HEK293 (cell line): ENCODE data around the gene FBXO5.

Experiments used
- YY1 ChIP-seq: fragments of 450-650 bp; formaldehyde crosslinking; IDR thresholded peaks from 2 replicates; pipeline ENCODE4 v1.5.1; 2018; ENCODE audit warnings: missing biosample characterization, missing genetic modification characterization
- ZBTB20 ChIP-seq: fragments of 450-650 bp; formaldehyde crosslinking; IDR thresholded peaks from 2 replicates; pipeline ENCODE4 v1.5.1; 2016; ENCODE audit warnings: missing biosample characterization, missing genetic modification characterization
- ZBTB7A ChIP-seq: fragments of 450-650 bp; formaldehyde crosslinking; IDR thresholded peaks from 2 replicates; pipeline ENCODE4 v1.5.1; 2016; ENCODE audit warnings: low read depth, missing biosample characterization, missing genetic modification characterization
- ZNF184 ChIP-seq: fragments of 450-650 bp; IDR thresholded peaks from 2 replicates; pipeline ENCODE4 v1.5.1; 2018; ENCODE audit warnings: missing biosample characterization, mild to moderate bottlenecking, missing genetic modification characterization
- ZNF311 ChIP-seq: fragments of 450-650 bp; formaldehyde crosslinking; IDR thresholded peaks from 2 replicates; pipeline ENCODE4 v1.5.1; 2017; ENCODE audit warnings: missing biosample characterization, missing genetic modification characterization, borderline replicate concordance
- ZNF544 ChIP-seq: fragments of 450-650 bp; formaldehyde crosslinking; IDR thresholded peaks from 2 replicates; pipeline ENCODE4 v1.5.0; 2017; ENCODE audit warnings: missing biosample characterization, missing genetic modification characterization
- ZNF561 ChIP-seq: fragments of 450-650 bp; IDR thresholded peaks from 2 replicates; pipeline ENCODE4 v1.5.1; 2018; ENCODE audit warnings: missing biosample characterization, missing genetic modification characterization, borderline replicate concordance
- TF ChIP-seq, protein P1 (sequence below): fragments of 450-650 bp; formaldehyde crosslinking; IDR thresholded peaks from 2 replicates; pipeline ENCODE4 v1.5.1; 2016; ENCODE audit warnings: missing biosample characterization, missing genetic modification characterization
- TF ChIP-seq, protein P2 (sequence below): fragments of 450-650 bp; formaldehyde crosslinking; IDR thresholded peaks from 2 replicates; pipeline ENCODE4 v1.5.1; 2016; ENCODE audit warnings: missing biosample characterization, missing genetic modification characterization
- TF ChIP-seq, protein P3 (sequence below): fragments of 450-650 bp; formaldehyde crosslinking; IDR thresholded peaks from 2 replicates; pipeline ENCODE4 v1.5.1; 2016; ENCODE audit warnings: missing biosample characterization, missing genetic modification characterization, low read depth

DNA sequence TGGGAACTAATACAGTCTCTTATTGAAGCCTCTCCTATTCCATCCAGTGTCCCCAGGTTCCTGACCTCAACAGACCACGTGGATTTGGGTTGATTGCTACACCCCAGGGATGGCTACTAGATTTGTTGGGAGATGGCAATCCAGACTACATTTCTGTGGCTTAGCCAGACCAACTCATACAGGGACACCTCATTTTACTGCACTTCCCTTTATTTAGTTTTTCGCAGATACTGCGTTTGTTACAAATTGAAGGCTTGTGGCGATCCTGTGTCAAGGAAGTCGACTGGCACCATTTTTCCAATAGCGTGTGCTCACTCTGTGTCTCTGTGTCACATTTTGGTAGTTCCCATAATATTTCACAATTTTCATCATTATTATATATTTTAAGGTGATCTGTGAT, 30.0 kb upstream of the FBXO5 start:
- TF ChIP-seq ZBTB20 (tag by site-specific recombination) = no peak
- TF ChIP-seq, protein P1, sequence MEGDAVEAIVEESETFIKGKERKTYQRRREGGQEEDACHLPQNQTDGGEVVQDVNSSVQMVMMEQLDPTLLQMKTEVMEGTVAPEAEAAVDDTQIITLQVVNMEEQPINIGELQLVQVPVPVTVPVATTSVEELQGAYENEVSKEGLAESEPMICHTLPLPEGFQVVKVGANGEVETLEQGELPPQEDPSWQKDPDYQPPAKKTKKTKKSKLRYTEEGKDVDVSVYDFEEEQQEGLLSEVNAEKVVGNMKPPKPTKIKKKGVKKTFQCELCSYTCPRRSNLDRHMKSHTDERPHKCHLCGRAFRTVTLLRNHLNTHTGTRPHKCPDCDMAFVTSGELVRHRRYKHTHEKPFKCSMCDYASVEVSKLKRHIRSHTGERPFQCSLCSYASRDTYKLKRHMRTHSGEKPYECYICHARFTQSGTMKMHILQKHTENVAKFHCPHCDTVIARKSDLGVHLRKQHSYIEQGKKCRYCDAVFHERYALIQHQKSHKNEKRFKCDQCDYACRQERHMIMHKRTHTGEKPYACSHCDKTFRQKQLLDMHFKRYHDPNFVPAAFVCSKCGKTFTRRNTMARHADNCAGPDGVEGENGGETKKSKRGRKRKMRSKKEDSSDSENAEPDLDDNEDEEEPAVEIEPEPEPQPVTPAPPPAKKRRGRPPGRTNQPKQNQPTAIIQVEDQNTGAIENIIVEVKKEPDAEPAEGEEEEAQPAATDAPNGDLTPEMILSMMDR = no peak
- TF ChIP-seq ZNF311 (tag by site-specific recombination) = no peak
- no peak for TF ChIP-seq ZBTB7A
- TF ChIP-seq ZNF184 = no peak
- no peak for TF ChIP-seq YY1 (tag by site-specific recombination)
- no peak for TF ChIP-seq ZNF561 (tag by site-specific recombination)
- TF ChIP-seq, protein P2, sequence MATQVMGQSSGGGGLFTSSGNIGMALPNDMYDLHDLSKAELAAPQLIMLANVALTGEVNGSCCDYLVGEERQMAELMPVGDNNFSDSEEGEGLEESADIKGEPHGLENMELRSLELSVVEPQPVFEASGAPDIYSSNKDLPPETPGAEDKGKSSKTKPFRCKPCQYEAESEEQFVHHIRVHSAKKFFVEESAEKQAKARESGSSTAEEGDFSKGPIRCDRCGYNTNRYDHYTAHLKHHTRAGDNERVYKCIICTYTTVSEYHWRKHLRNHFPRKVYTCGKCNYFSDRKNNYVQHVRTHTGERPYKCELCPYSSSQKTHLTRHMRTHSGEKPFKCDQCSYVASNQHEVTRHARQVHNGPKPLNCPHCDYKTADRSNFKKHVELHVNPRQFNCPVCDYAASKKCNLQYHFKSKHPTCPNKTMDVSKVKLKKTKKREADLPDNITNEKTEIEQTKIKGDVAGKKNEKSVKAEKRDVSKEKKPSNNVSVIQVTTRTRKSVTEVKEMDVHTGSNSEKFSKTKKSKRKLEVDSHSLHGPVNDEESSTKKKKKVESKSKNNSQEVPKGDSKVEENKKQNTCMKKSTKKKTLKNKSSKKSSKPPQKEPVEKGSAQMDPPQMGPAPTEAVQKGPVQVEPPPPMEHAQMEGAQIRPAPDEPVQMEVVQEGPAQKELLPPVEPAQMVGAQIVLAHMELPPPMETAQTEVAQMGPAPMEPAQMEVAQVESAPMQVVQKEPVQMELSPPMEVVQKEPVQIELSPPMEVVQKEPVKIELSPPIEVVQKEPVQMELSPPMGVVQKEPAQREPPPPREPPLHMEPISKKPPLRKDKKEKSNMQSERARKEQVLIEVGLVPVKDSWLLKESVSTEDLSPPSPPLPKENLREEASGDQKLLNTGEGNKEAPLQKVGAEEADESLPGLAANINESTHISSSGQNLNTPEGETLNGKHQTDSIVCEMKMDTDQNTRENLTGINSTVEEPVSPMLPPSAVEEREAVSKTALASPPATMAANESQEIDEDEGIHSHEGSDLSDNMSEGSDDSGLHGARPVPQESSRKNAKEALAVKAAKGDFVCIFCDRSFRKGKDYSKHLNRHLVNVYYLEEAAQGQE = no peak
- TF ChIP-seq ZNF544 (tag by site-specific recombination) = no peak
- TF ChIP-seq, protein P3, sequence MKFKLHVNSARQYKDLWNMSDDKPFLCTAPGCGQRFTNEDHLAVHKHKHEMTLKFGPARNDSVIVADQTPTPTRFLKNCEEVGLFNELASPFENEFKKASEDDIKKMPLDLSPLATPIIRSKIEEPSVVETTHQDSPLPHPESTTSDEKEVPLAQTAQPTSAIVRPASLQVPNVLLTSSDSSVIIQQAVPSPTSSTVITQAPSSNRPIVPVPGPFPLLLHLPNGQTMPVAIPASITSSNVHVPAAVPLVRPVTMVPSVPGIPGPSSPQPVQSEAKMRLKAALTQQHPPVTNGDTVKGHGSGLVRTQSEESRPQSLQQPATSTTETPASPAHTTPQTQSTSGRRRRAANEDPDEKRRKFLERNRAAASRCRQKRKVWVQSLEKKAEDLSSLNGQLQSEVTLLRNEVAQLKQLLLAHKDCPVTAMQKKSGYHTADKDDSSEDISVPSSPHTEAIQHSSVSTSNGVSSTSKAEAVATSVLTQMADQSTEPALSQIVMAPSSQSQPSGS (tag by site-specific recombination) = no peak
